H9 (cell line): ENCODE measurements around the gene GRIA1. TPM values are rescaled to one million over a fixed set of nuclear protein-coding genes. Genes with fewer than 3 reads are reported as not detected.

Experiments used
- DNase-seq: peaks from one replicate; pipeline ENCODE4 v3.0.0-alpha.2; 2017
- H2AFZ ChIP-seq: one replicate; pipeline ENCODE4 v1.6.1; 2013; ENCODE audit warnings: mild to moderate bottlenecking, low read length, control low read depth, moderate library complexity
- H2AK5ac ChIP-seq: 2 replicates; pipeline ENCODE4 v1.6.1; 2013; ENCODE audit warnings: low read length, control low read depth, mixed read lengths; ENCODE audit not compliant: insufficient read length
- H2BK120ac ChIP-seq: one replicate; pipeline ENCODE4 v1.6.1; 2013; ENCODE audit warnings: low read depth, mild to moderate bottlenecking, low read length, control low read depth, inconsistent platforms; ENCODE audit not compliant: poor library complexity, severe bottlenecking
- H2BK12ac ChIP-seq: 2 replicates; pipeline ENCODE4 v1.6.1; 2013; ENCODE audit warnings: low read length, control low read depth, mixed read lengths, low read depth; ENCODE audit not compliant: insufficient read length
- H2BK15ac ChIP-seq: 2 replicates; pipeline ENCODE4 v1.6.1; 2013; ENCODE audit warnings: low read depth, low read length, control low read depth
- H2BK20ac ChIP-seq: one replicate; pipeline ENCODE4 v1.6.1; 2013; ENCODE audit warnings: low read depth, mild to moderate bottlenecking, low read length, control low read depth, inconsistent platforms; ENCODE audit not compliant: poor library complexity, severe bottlenecking
- H2BK5ac ChIP-seq: 2 replicates; pipeline ENCODE4 v1.6.1; 2013; ENCODE audit warnings: low read length, control low read depth, mixed read lengths; ENCODE audit not compliant: insufficient read length
- H3K14ac ChIP-seq: 2 replicates; pipeline ENCODE4 v1.6.1; 2013; ENCODE audit warnings: low read length, control low read depth; ENCODE audit not compliant: insufficient read depth
- H3K18ac ChIP-seq: 2 replicates; pipeline ENCODE4 v1.6.1; 2013; ENCODE audit warnings: low read depth, mild to moderate bottlenecking, mixed read lengths, low read length, control low read depth; ENCODE audit not compliant: insufficient read length
- H3K23ac ChIP-seq: 2 replicates; pipeline ENCODE4 v1.6.1; 2013; ENCODE audit warnings: low read length, control low read depth, mixed read lengths, low read depth; ENCODE audit not compliant: insufficient read length
- H3K23me2 ChIP-seq: 2 replicates; pipeline ENCODE4 v1.6.1; 2013; ENCODE audit warnings: low read depth, mild to moderate bottlenecking, mixed read lengths, low read length, control low read depth; ENCODE audit not compliant: insufficient read length, poor library complexity, severe bottlenecking
- H3K27ac ChIP-seq: 2 replicates; pipeline ENCODE4 v1.5.1; 2013; ENCODE audit warnings: low read length, control low read depth, mixed read lengths, low read depth; ENCODE audit not compliant: insufficient read length
- H3K27me3 ChIP-seq: 2 replicates; pipeline ENCODE4 v1.6.1; 2013; ENCODE audit warnings: low read length, control low read depth, inconsistent platforms; ENCODE audit not compliant: insufficient read depth
- H3K4ac ChIP-seq: 2 replicates; pipeline ENCODE4 v1.6.1; 2013; ENCODE audit warnings: low read depth, mild to moderate bottlenecking, control low read depth, inconsistent platforms, low read length, moderate library complexity
- H3K4me1 ChIP-seq: 2 replicates; pipeline ENCODE4 v1.6.1; 2013; ENCODE audit warnings: low read length, control low read depth, inconsistent platforms; ENCODE audit not compliant: insufficient read depth
- H3K4me2 ChIP-seq: 2 replicates; pipeline ENCODE4 v1.6.1; 2013; ENCODE audit warnings: low read length, control low read depth, mixed read lengths; ENCODE audit not compliant: insufficient read length, insufficient read depth
- H3K56ac ChIP-seq: 2 replicates; pipeline ENCODE4 v1.6.1; 2013; ENCODE audit warnings: low read depth, mild to moderate bottlenecking, mixed read lengths, low read length, control low read depth; ENCODE audit not compliant: insufficient read length
- H3K79me1 ChIP-seq: 2 replicates; pipeline ENCODE4 v1.6.1; 2013; ENCODE audit warnings: low read depth, mild to moderate bottlenecking, moderate library complexity, low read length, control low read depth, inconsistent platforms; ENCODE audit not compliant: insufficient read depth, poor library complexity, severe bottlenecking
- H3K79me2 ChIP-seq: 2 replicates; pipeline ENCODE4 v1.6.1; 2013; ENCODE audit warnings: low read length, control low read depth, inconsistent platforms; ENCODE audit not compliant: insufficient read depth
- H3K9ac ChIP-seq: 2 replicates; pipeline ENCODE4 v1.6.1; 2013; ENCODE audit warnings: low read length, control low read depth, mixed read lengths; ENCODE audit not compliant: insufficient read length; ENCODE audit errors: extremely low read depth
- H3K9me3 ChIP-seq: one replicate; pipeline ENCODE4 v1.6.1; 2013; ENCODE audit warnings: low read depth, low read length, inconsistent platforms; ENCODE audit not compliant: control insufficient read depth
- H3T11ph ChIP-seq: one replicate; pipeline ENCODE4 v1.6.1; 2013; ENCODE audit warnings: mild to moderate bottlenecking, low read length, control low read depth, inconsistent platforms
- H4K20me1 ChIP-seq: one replicate; pipeline ENCODE4 v1.6.1; 2013; ENCODE audit not compliant: control insufficient read depth, insufficient read length, insufficient read depth
- H4K5ac ChIP-seq: 2 replicates; pipeline ENCODE4 v1.6.1; 2013; ENCODE audit warnings: low read depth, mild to moderate bottlenecking, mixed read lengths, low read length, control low read depth; ENCODE audit not compliant: insufficient read length
- H4K8ac ChIP-seq: replicated peaks from 2 replicates; pipeline ENCODE4 v1.6.1; 2013; ENCODE audit warnings: low read length, control low read depth, mixed read lengths, low read depth; ENCODE audit not compliant: insufficient read length
- H4K91ac ChIP-seq: 2 replicates; pipeline ENCODE4 v1.6.1; 2013; ENCODE audit warnings: low read depth, mild to moderate bottlenecking, moderate library complexity, mixed read lengths, low read length, control low read depth; ENCODE audit not compliant: insufficient read length
- H3K27ac Mint-ChIP-seq, 3 experiments: 2 replicates in 2 of 3; 3 replicates in 1 of 3; pipeline ENCODE4 v1.8.0; 2020 to 2021; ENCODE audit warnings: mixed read lengths in 3 of 3, mild to moderate bottlenecking in 1 of 3, moderate library complexity in 1 of 3
- H3K27me3 Mint-ChIP-seq: 2 replicates; pipeline ENCODE4 v1.8.0; 2021; ENCODE audit warnings: low read depth, mild to moderate bottlenecking, moderate library complexity, mixed read lengths
- H3K36me3 Mint-ChIP-seq, 3 experiments: 2 replicates in 2 of 3; 3 replicates in 1 of 3; pipeline ENCODE4 v1.8.0; 2020 to 2021; ENCODE audit warnings: low read depth in 3 of 3, mixed read lengths in 3 of 3; ENCODE audit not compliant: insufficient read depth in 1 of 3
- H3K4me1 Mint-ChIP-seq, 2 experiments: 2 replicates each; pipeline ENCODE4 v1.8.0; 2020; ENCODE audit warnings: mixed read lengths in 2 of 2
- H3K4me3 Mint-ChIP-seq, 2 experiments: 2 replicates in 1 of 2; 3 replicates in 1 of 2; pipeline ENCODE4 v1.8.0; 2020 to 2021; ENCODE audit warnings: mild to moderate bottlenecking in 2 of 2, mixed read lengths in 2 of 2, moderate library complexity in 1 of 2
- H3K9me3 Mint-ChIP-seq, 2 experiments: 2 replicates in 1 of 2; 3 replicates in 1 of 2; pipeline ENCODE4 v1.8.0; 2020; ENCODE audit warnings: mild to moderate bottlenecking in 2 of 2, mixed read lengths in 2 of 2, moderate library complexity in 1 of 2
- WGBS: extraction: QIAGEN DNeasy Blood & Tissue Kit; methylation state at CpG from one replicate; pipeline ENCODE4 v1.1.7; 2013; ENCODE audit warnings: missing lambda C conversion rate, low lambda C conversion rate, mixed read lengths; ENCODE audit not compliant: insufficient read length; ENCODE audit errors: extremely low coverage; 5-methylcytosine and 5-hydroxymethylcytosine counted together
- total RNA-seq: library from RNA; stranded (reverse); gene quantifications from 2 replicates; pipeline ENCODE4 v1.2.1, GENCODE V29; 2021
- TF ChIP-seq, protein P1 (sequence below): fragments of 200-600 bp; sonication (generic); conservative IDR thresholded peaks from 3 replicates; pipeline ENCODE4 v1.8.0; 2021; ENCODE audit warnings: antibody characterized with exemption, mild to moderate bottlenecking

Gene GRIA1
- total RNA-seq, 1 experiment from 2014 or later, result 0.52 TPM

DNA sequence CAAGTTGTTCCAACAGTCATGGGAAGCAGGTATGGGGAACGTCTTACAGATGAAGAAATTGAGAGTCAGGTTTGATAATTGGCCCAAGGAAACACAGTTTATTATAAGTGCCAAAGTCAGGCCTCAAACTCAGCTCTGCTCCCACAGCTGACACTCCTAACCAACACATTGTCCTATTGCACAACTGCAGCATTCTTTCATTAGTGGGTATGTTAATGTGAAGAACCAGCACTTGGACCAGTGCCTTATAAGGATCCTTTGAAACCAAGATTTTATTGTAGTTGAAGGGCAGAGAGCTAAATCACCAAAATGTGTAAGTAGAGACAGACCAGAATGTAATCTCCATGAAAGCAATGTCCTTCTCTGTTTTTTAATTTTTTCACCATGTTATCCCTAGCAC, 56.1 kb downstream of the GRIA1 start:
- H3K27me3 ChIP-seq, result no peaks in the 10 kb centered on the region
- Mint-ChIP-seq H3K36me3 (no peaks in the 10 kb centered on the region), H3K27me3 (no peaks in the 10 kb centered on the region), H3K27ac (no peak overlapping the region), H3K4me3 (no peak overlapping the region), H3K4me1 (peaks cover 4 to 5% of the 10 kb centered on the region in 2 experiments), H3K9me3 (peaks cover 0 to 2% of the 10 kb centered on the region in 2 experiments; a peak in 1 of 5 replicates)
- H3K79me2 ChIP-seq, result no peaks in the 10 kb centered on the region
- H3K79me1 ChIP-seq, result no peaks in the 10 kb centered on the region
- WGBS, result no CpG with 5 or more reads among the region's 1 CpG
- H3K23me2 ChIP-seq, result no peaks in the 10 kb centered on the region
- no peak overlapping the region for H3K4ac ChIP-seq
- no peak overlapping the region for H2BK15ac ChIP-seq
- H4K20me1 ChIP-seq, result no peaks in the 10 kb centered on the region
- H2AFZ ChIP-seq, result no peak overlapping the region
- no peak overlapping the region for H3K23ac ChIP-seq
- no peak overlapping the region for H4K8ac ChIP-seq
- no peak overlapping the region for H3T11ph ChIP-seq
- no peak overlapping the region for H3K18ac ChIP-seq
- H3K9ac ChIP-seq, result no peak overlapping the region
- H3K56ac ChIP-seq, result no peak overlapping the region
- no peak overlapping the region for H2BK12ac ChIP-seq
- DNase-seq, result no peak
- no peak overlapping the region for H2BK20ac ChIP-seq
- peaks cover 3% of the 10 kb centered on the region; the same call in 1 of the 2 replicates for H3K4me1 ChIP-seq
- H2BK120ac ChIP-seq, result no peak overlapping the region
- no peak overlapping the region for H4K5ac ChIP-seq
- no peak overlapping the region for H4K91ac ChIP-seq
- H3K27ac ChIP-seq, result no peak overlapping the region
- H3K4me2 ChIP-seq, result no peak overlapping the region
- no peaks in the 10 kb centered on the region for H3K9me3 ChIP-seq
- no peak overlapping the region for H2AK5ac ChIP-seq
- H3K14ac ChIP-seq, result no peak overlapping the region
- TF ChIP-seq, protein P1, sequence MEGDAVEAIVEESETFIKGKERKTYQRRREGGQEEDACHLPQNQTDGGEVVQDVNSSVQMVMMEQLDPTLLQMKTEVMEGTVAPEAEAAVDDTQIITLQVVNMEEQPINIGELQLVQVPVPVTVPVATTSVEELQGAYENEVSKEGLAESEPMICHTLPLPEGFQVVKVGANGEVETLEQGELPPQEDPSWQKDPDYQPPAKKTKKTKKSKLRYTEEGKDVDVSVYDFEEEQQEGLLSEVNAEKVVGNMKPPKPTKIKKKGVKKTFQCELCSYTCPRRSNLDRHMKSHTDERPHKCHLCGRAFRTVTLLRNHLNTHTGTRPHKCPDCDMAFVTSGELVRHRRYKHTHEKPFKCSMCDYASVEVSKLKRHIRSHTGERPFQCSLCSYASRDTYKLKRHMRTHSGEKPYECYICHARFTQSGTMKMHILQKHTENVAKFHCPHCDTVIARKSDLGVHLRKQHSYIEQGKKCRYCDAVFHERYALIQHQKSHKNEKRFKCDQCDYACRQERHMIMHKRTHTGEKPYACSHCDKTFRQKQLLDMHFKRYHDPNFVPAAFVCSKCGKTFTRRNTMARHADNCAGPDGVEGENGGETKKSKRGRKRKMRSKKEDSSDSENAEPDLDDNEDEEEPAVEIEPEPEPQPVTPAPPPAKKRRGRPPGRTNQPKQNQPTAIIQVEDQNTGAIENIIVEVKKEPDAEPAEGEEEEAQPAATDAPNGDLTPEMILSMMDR, result no peak
- no peak overlapping the region for H2BK5ac ChIP-seq
